ENCODE measurements around the gene BCORL1. TPM values are rescaled to one million over a fixed set of nuclear protein-coding genes. Genes with fewer than 3 reads are reported as not detected.
A peak's percentile ranks its signal among the peaks of the same experiment; 100 is the strongest.

Gene BCORL1
- total RNA-seq, 1 experiment from 2014 or later, result 0.47 TPM

DNA sequence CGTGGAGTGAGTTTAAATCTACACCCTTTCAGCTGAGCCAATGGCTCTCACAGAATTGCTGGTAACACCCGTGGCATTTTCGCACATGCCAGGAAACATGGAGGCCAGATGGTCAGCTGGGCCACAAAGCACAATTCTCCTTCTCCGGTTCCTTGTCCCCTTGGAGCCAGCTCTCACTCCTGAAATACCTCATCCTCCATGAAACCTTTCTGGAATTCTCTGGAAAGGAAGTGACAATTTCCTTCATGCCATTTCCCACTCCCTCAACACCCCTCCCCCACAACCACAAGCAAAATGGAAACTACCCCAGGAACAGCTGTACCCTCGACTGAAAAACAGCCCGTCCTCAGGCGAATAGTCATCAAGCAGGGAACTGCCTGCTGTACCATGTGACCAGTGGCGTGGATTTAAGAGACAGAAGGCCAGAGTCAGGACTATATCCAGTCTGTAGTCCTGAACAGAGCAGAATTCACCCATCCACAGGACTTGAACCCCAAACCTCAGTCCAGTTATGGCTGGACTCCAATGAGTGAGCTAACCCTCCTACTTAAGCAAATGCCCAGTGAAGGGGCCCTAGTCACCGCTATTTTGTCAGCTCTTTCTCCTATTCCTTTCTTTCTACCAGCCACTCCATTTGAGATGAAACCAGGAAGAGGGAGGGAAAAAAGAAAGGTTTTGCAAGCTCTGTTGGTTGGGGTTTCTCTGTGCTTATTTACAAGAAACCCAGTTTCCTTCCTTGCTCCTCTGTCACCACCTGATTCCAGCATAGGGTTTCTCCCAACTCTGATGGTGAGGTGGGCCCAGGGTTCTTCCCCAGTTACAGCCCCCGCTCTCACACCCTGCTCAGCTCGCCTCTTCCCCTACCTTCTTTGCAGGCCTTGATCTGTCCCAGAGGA, 103.4 kb downstream of the BCORL1 start:
- Histone ChIP-seq H3K36me3 (peaks cover 30% of the 10 kb centered on the region), H3K4me1 (replicated peaks) (peaks cover 78% of the 10 kb centered on the region), H3K27ac (no peak overlapping the region), H3K27me3 (replicated peaks) (no peaks in the 10 kb centered on the region), H3K9me3 (replicated peaks) (no peaks in the 10 kb centered on the region), H3K4me3 (no peak overlapping the region)
- no peak for DNase-seq (ENCODE audit: low read depth in 1 of 2, low spot score in 2 of 2)

DNA sequence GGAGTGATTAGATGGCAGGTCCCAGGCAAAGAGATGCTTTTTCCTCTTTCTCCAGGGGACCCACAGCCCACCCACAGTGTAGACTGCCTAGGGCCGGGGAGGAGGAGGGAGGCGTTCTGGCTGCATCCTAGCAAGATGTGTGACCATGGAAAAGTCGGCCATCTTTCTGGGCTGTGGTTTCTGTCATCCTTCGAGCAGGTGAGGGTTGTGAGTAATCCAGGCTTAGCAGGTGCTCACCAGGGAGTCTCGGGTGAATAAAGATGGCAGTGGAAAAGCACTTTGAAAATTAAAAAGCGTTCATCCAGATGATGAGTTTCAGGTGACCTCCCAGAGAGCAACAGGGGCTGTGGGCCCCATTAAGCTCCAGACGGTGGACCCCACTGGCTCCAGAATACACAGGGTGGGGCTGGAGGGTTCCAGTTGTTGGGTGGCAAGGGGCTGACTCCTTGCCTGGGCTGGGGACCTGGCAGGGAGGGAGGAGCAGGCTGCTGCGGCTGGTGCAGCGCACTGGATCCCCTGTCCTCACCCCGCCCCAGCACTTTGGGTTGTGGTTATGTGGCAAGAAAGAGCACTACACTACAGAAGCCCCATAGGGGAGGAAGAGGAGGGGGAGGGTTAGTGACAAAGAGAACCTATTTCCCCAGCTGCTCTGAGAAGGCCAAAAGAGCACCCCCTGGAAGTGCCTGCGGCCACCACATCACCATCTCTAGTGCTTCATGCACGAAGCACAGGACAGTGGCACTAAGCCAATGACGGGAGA, 104.2 kb downstream of the BCORL1 start:
- Histone ChIP-seq H3K9me3 (replicated peaks) (no peaks in the 10 kb centered on the region), H3K4me3 (no peak overlapping the region), H3K4me1 (replicated peaks) (peaks cover 74% of the 10 kb centered on the region), H3K36me3 (peaks cover 26% of the 10 kb centered on the region), H3K27me3 (replicated peaks) (no peaks in the 10 kb centered on the region), H3K27ac (no peak overlapping the region)
- DNase-seq (ENCODE audit: low read depth in 1 of 2, low spot score in 2 of 2), result peak in 1 of 2 experiments; percentile 21

GRCh38 chrX:130090364-130090763, 107.9 kb downstream of the BCORL1 start:
- Histone ChIP-seq H3K27ac (no peak overlapping the region), H3K4me3 (no peak overlapping the region), H3K27me3 (replicated peaks) (no peaks in the 10 kb centered on the region), H3K9me3 (replicated peaks) (no peaks in the 10 kb centered on the region), H3K36me3 (peaks cover 10% of the 10 kb centered on the region), H3K4me1 (replicated peaks) (peaks cover 40% of the 10 kb centered on the region)
- no peak for DNase-seq (ENCODE audit: low read depth in 1 of 2, low spot score in 2 of 2)

- no peaks in the 10 kb centered on the region for H3K27me3 ChIP-seq (replicated peaks)
- no peak overlapping the region for H3K4me3 ChIP-seq
- no peaks in the 10 kb centered on the region for H3K9me3 ChIP-seq (replicated peaks)
- H3K4me1 ChIP-seq (replicated peaks), result peaks cover 23% of the 10 kb centered on the region
- no peak overlapping the region for H3K27ac ChIP-seq
- no peak for DNase-seq (ENCODE audit: low read depth in 1 of 2, low spot score in 2 of 2)
- H3K36me3 ChIP-seq, result no peaks in the 10 kb centered on the region
These were observed 109.6 kb downstream of the BCORL1 start for GRCh38 chrX:130091980-130092522.

GRCh38 chrX:130093271-130093670, 110.8 kb downstream of the BCORL1 start:
- no peak overlapping the region for H3K27ac ChIP-seq

GRCh38 chrX:130094696-130095095, 112.3 kb downstream of the BCORL1 start:
- no peak overlapping the region for H3K4me3 ChIP-seq
- peaks cover 12% of the 10 kb centered on the region for H3K4me1 ChIP-seq (replicated peaks)
- no peaks in the 10 kb centered on the region; the same call in 1 of the 2 replicates for H3K36me3 ChIP-seq
- H3K27me3 ChIP-seq (replicated peaks), result no peaks in the 10 kb centered on the region
- no peak overlapping the region for H3K27ac ChIP-seq
- DNase-seq (ENCODE audit: low read depth in 1 of 2, low spot score in 2 of 2), result no peak
- H3K9me3 ChIP-seq (replicated peaks), result no peaks in the 10 kb centered on the region

More at GRCh38 chrX:130093271-130093670, 110.8 kb downstream of the BCORL1 start:
- H3K4me1 ChIP-seq (replicated peaks), result peaks cover 23% of the 10 kb centered on the region
- H3K27me3 ChIP-seq (replicated peaks), result no peaks in the 10 kb centered on the region
- no peak for DNase-seq (ENCODE audit: low read depth in 1 of 2, low spot score in 2 of 2)
- H3K9me3 ChIP-seq (replicated peaks), result no peaks in the 10 kb centered on the region
- no peak overlapping the region for H3K4me3 ChIP-seq
- no peaks in the 10 kb centered on the region for H3K36me3 ChIP-seq

DNA sequence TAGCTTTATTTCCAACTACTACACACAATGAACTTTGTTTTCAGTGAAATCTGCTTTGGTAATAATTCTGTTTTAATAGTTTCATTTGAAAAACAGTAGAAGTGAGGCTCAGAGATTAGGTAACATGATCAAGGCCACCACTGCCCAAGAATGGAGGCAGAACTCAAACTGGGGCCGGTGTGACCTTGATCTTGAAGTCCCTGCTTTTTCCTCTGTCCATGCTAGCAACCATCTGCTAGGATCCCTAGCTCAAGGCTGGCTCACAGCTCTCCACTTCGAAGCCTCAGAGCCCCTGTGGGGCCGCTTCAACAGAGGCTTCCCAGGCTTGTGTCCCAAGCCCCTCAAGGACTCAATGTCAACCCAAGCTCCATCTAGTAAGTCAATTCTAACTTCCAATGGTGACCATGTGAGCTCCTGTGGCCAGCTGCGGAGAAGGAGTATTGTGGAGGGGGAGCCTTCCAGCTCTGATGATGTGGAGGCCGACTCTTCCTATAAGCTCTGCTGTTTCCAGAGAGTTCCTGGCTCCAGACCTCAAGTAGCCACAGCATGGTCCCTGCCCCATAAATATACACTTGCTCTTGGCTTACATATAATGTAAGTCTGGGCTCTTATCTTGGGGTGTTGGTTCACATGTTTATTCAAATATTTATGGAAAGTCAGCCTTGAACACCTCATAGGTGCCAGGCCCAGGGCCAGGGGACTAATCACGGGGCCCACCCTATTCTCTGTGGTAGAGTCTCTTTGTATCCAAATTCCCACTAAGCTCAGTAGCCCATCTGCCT, 113.0 kb downstream of the BCORL1 start:
- H3K27me3 ChIP-seq (replicated peaks), result no peaks in the 10 kb centered on the region
- peaks cover 8% of the 10 kb centered on the region for H3K4me1 ChIP-seq (replicated peaks)
- no peaks in the 10 kb centered on the region for H3K9me3 ChIP-seq (replicated peaks)
- H3K27ac ChIP-seq, result no peak overlapping the region
- H3K4me3 ChIP-seq, result no peak overlapping the region
- no peak for DNase-seq (ENCODE audit: low read depth in 1 of 2, low spot score in 2 of 2)
- no peaks in the 10 kb centered on the region; the same call in 1 of the 2 replicates for H3K36me3 ChIP-seq

DNA sequence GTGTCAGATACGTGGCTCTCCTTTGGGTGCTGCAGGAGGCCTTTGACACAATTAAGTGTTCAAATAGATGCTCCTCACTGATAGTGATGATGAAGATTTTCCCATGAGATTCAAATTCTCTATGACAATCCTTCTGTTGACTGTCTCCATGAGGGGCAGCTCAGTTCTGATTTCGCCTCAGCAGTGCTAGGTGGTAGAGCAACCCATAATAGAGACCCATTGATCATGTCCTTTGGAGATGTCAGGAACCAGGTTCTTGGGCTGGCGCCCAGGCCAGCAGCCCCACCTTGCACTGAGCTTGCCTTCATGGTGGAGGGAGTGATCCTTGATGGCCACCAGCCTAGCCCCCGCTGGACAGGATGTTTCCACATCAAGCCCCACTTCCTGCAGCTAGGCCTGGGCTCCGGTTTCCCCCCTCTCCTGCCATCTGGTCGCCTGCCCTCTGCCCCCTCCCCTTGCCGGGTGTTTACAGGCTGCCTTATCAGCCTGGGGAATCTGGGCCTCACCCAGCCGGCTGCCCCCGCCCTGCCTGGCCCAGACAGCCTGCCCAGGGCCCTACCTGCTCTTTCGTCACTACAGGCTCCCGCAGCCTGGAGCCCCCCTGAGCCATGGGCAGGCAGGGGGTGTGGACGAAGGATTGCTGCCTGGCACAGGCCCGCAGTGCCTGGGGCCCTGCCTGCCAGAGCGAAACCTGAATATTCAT, 115.2 kb downstream of the BCORL1 start:
- Histone ChIP-seq H3K9me3 (replicated peaks) (no peaks in the 10 kb centered on the region), H3K4me3 (no peak overlapping the region), H3K36me3 (peaks cover 9% of the 10 kb centered on the region), H3K27me3 (replicated peaks) (no peaks in the 10 kb centered on the region), H3K4me1 (replicated peaks) (peaks cover 16% of the 10 kb centered on the region), H3K27ac (no peak overlapping the region)
- no peak for DNase-seq (ENCODE audit: low read depth in 1 of 2, low spot score in 2 of 2)

GRCh38 chrX:130098210-130098552, 115.7 kb downstream of the BCORL1 start:
- peaks cover 21% of the 10 kb centered on the region for H3K4me1 ChIP-seq (replicated peaks)
- no peaks in the 10 kb centered on the region for H3K9me3 ChIP-seq (replicated peaks)
- no peak overlapping the region for H3K4me3 ChIP-seq
- H3K27ac ChIP-seq, result no peak overlapping the region
- H3K36me3 ChIP-seq, result peaks cover 9% of the 10 kb centered on the region
- DNase-seq (ENCODE audit: low read depth in 1 of 2, low spot score in 2 of 2), result no peak
- no peaks in the 10 kb centered on the region for H3K27me3 ChIP-seq (replicated peaks)

DNA sequence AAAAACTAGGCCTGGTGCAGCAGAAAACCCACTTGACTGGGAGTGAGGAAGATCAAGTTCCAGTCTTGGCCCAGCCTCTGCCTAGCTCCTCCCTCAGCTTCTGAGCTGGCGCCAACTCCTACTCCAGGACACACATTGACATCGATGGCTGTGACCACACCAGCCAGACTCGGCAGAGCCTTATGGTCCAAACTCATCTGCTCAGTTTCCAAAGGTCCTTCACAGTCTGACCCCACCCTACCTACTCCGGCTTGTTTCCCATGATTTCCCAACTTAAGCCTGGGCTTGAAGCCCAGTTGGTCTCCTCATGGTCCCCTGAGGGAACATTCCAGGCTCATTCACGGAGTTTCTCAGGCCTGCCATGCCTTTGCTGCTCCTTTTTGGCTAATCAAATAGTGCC, 117.7 kb downstream of the BCORL1 start:
- Histone ChIP-seq H3K9me3 (replicated peaks) (no peaks in the 10 kb centered on the region), H3K4me1 (replicated peaks) (peaks cover 41% of the 10 kb centered on the region), H3K27ac (no peak overlapping the region), H3K4me3 (no peak overlapping the region), H3K27me3 (replicated peaks) (no peaks in the 10 kb centered on the region), H3K36me3 (peaks cover 13% of the 10 kb centered on the region)
- DNase-seq (ENCODE audit: low read depth in 1 of 2, low spot score in 2 of 2), result no peak

DNA sequence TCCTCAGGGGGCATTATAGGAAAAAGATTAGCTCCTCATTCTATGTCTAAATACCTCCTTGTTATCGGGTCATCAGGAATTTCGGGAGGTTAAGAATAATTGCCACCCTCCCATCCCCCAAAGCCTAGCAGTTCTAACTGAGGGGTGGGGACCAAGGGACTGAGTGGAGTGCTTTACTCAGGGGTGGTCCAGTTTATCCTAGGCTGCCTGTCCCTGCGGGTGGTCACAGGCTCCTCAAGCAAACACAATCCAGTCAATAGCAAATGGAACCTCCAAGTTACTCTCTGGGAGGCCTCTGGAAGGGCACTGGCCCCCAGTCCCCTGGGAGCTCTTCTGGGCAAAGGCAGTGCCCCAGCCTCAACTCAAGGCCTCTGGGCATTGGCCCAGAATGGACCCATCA, 121.2 kb downstream of the BCORL1 start:
- Histone ChIP-seq H3K4me1 (replicated peaks) (peaks cover 71% of the 10 kb centered on the region), H3K27ac (no peak overlapping the region), H3K27me3 (replicated peaks) (no peaks in the 10 kb centered on the region), H3K9me3 (replicated peaks) (no peaks in the 10 kb centered on the region), H3K36me3 (peaks cover 17% of the 10 kb centered on the region), H3K4me3 (no peak overlapping the region)
- peak; percentile 84 to 87 for DNase-seq (ENCODE audit: low read depth in 1 of 2, low spot score in 2 of 2)

GRCh38 chrX:130105244-130105643, 122.8 kb downstream of the BCORL1 start:
- peaks cover 29% of the 10 kb centered on the region for H3K36me3 ChIP-seq
- H3K4me3 ChIP-seq, result no peak overlapping the region
- no peaks in the 10 kb centered on the region for H3K27me3 ChIP-seq (replicated peaks)
- peak overlapping the region; percentile 21; the same call in 1 of the 2 replicates for H3K27ac ChIP-seq
- no peaks in the 10 kb centered on the region for H3K9me3 ChIP-seq (replicated peaks)
- no peak for DNase-seq (ENCODE audit: low read depth in 1 of 2, low spot score in 2 of 2)
- peaks cover 77% of the 10 kb centered on the region for H3K4me1 ChIP-seq (replicated peaks)

DNA sequence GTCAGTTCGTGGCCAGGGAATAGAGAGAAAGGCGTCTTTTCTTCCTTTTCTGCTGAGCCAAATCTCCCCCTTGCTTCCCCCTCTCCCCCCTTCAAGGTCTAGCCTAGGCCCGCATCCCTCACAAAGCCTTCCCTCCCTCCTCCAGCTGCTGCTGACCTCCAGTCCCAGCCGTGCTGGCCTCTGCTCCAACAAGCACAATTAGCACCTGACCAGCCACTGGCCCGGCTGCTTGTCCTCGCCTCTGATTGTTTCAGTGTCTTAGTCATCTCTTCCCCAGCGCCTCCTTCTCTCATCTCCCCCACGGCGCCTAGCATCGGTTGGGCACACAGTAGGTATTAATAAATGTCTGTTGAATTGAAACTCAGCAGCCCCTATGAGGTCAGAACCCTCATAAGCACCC, 123.6 kb downstream of the BCORL1 start:
- no peak overlapping the region for H3K4me3 ChIP-seq
- DNase-seq (ENCODE audit: low read depth in 1 of 2, low spot score in 2 of 2), result peak in 1 of 2 experiments; percentile 56
- no peaks in the 10 kb centered on the region for H3K9me3 ChIP-seq (replicated peaks)

More for the DNA sequence above, 123.6 kb downstream of the BCORL1 start:
- peaks cover 24% of the 10 kb centered on the region for H3K36me3 ChIP-seq
- peaks cover 72% of the 10 kb centered on the region for H3K4me1 ChIP-seq (replicated peaks)
- H3K27ac ChIP-seq, result 0 out of 2 replicates have a peak overlapping the region, but pooled peaks have one; percentile 21
- no peaks in the 10 kb centered on the region for H3K27me3 ChIP-seq (replicated peaks)
